ENCODE data around the gene ATG13.
A peak's percentile ranks its signal among the peaks of the same experiment; 100 is the strongest.

The ATG13 gene

GRCh38 chr11:46695345-46696211 is 78.2 kb downstream of the ATG13 start:
- ChIA-PET CTCF (interaction anchor here (0.5 to 0.9 kb wide), 2 partner anchors 78 to 267 kb away, joined by 5 to 6 read pairs; partner anchors contain the start of gene ATG13), POLR2A (ENCODE audit: low non-redundant PET) (interaction anchor here (0.7 kb wide), 1 partner anchor 62 kb away, joined by 3 read pairs; no protein-coding TSS in a partner anchor)
- no peak for TF ChIP-seq CTCF (conservative IDR thresholded peaks at IDR 0.05; ENCODE audit: low read depth)
- peak overlapping the region; percentile 54 for H3K27ac ChIP-seq
- DNase-seq (ENCODE audit: low spot score) = no peak

- CTCF ChIA-PET = no interaction called here
- TF ChIP-seq CTCF (conservative IDR thresholded peaks at IDR 0.05; ENCODE audit: low read depth) = no peak
- no peak for DNase-seq (ENCODE audit: low spot score)
- POLR2A ChIA-PET (ENCODE audit: low non-redundant PET) = interaction anchor here (0.7 kb wide), 1 partner anchor 62 kb away, joined by 3 read pairs; no protein-coding TSS in a partner anchor
- H3K27ac ChIP-seq = peak overlapping the region; percentile 54
Measured at GRCh38 chr11:46696212-46696558, 78.8 kb downstream of the ATG13 start.

- H3K27ac ChIP-seq = peak overlapping the region; percentile 54
- ChIA-PET POLR2A (ENCODE audit: low non-redundant PET) (interaction anchor here (0.5 to 1.0 kb wide), 2 partner anchors 10 to 27 kb away, joined by 4 to 6 read pairs; no protein-coding TSS in a partner anchor), CTCF (interaction anchor here (0.6 kb wide), 1 partner anchor 28 kb away, joined by 3 read pairs; no protein-coding TSS in a partner anchor)
- TF ChIP-seq CTCF (conservative IDR thresholded peaks at IDR 0.05; ENCODE audit: low read depth) = no peak
- no peak for DNase-seq (ENCODE audit: low spot score)
Measured at GRCh38 chr11:46697303-46697702, 80.0 kb downstream of the ATG13 start.

GRCh38 chr11:46697723-46698122 is 80.4 kb downstream of the ATG13 start:
- CTCF ChIA-PET = no interaction called here
- no peak for TF ChIP-seq CTCF (conservative IDR thresholded peaks at IDR 0.05; ENCODE audit: low read depth)
- peak overlapping the region; percentile 54 for H3K27ac ChIP-seq
- DNase-seq (ENCODE audit: low spot score) = no peak
- POLR2A ChIA-PET (ENCODE audit: low non-redundant PET) = interaction anchor here (0.5 to 1.0 kb wide), 4 partner anchors 11 to 515 kb away, joined by 3 to 6 read pairs (median 4); no protein-coding TSS in a partner anchor

DNA sequence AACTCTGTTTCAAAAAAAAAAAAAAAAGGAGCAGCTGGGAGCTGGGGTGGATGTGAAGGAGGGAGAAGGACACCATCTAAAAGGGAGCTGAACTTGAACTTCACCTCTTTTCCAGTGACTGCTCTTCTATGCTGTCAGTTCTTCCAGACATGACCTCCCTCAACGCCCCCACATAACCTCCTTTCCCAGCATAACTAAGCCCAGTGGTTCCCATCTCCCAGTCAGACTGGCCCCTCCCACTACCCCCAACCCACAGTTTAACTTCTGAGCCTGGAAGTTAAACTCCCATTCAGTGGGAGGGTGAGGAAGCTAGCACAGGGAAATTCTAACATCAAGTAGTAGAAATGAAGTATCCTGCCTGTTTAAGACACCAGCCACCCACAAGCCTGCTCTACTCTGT is 81.2 kb downstream of the ATG13 start:
- POLR2A ChIA-PET (ENCODE audit: low non-redundant PET) = interaction anchor here (0.6 to 4.1 kb wide), 3 partner anchors 10 to 516 kb away, joined by 3 to 28 read pairs (median 3); no protein-coding TSS in a partner anchor
- CTCF ChIA-PET = no interaction called here

More for the DNA sequence above, 81.2 kb downstream of the ATG13 start:
- H3K27ac ChIP-seq = no peak overlapping the region; the same call in 1 of the 2 replicates
- DNase-seq (ENCODE audit: low spot score) = no peak
- no peak for TF ChIP-seq CTCF (conservative IDR thresholded peaks at IDR 0.05; ENCODE audit: low read depth)

All from RWPE1 (cell line).